Stimulated activated CD8-positive, alpha-beta memory T cell treated with anti-CD3 and anti-CD28 coated beads, Interleukin-12 subunit alpha, Interleukin-12 subunit beta, amount 100 ng/mL, for 4 hours (primary cell): ENCODE measurements around the gene ZNRF1.
"Not testable (repeated sequence)": the region's sequence is repeated elsewhere in the genome, so short reads cannot be mapped to it uniquely, and the experiment has no call there.

Experiments
- DNase-seq: peaks from one replicate; pipeline ENCODE4 v3.0.0-alpha.2; 2020; ENCODE audit warnings: low read depth

Gene ZNRF1

GRCh38 chr16:75002474-75002873 lies 3.6 kb downstream of the ZNRF1 start:
- DNase-seq = no peak

GRCh38 chr16:75003931-75004330 lies 5.1 kb downstream of the ZNRF1 start:
- no peak for DNase-seq

DNA sequence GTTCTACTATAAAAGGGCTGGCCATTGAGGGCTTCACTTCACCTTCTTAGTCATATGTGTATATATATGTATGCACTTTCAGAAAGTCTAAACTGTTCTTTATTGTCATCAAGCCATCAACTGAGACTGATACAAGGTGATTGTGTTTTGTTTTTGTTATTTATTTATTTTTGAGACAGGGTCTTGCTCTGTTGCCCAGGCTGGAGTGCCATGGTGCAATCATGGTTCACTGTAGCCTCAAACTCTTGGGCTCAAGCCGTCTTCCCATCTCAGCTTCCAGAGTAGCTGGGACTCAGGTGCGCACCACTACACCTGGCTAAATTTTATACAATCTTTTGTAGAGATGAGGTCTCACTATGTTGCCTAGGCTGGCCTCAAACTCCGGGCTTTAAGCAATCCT lies 5.6 kb downstream of the ZNRF1 start:
- DNase-seq = no peak

- no peak for DNase-seq
These were observed 6.9 kb downstream of the ZNRF1 start for GRCh38 chr16:75005697-75006096.

GRCh38 chr16:75007443-75007842 lies 8.6 kb downstream of the ZNRF1 start:
- no peak for DNase-seq

- DNase-seq = no peak
These were observed 11.6 kb downstream of the ZNRF1 start for GRCh38 chr16:75010427-75010826.

GRCh38 chr16:75011634-75012307 lies 12.9 kb downstream of the ZNRF1 start:
- DNase-seq = no peak

DNA sequence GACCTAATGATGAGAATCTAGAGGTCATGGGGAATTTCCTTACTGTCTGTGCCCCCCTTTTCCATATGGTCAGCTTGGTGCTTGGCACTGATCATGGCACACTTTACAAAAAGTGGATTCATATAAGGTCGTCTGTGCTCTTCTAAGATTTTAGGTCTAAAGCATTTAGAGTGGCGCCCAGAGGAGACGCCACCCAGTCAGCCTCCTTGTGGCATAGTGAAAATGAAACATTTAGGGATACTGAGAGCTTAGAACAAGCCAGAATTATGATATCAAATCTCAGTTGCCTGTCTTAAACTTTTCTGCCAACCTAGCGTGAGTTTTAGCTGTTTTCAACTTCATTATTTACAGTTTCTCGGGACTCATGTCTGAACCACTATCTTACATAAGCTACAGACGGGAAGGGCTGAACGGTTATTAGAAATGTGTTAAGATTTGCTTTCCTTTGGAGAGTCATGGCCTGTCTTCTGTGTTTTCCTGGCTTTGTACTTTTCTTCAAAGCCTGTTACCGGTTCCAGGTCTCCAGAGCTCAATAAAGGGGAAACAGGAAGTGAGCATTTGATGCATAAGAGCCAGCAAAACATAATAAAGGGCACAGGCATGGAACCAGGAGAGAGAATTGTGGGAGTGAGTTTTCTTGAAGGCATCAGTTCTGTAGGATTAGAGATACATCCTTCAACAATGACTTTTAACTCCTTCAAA lies 13.7 kb downstream of the ZNRF1 start:
- no peak for DNase-seq

DNA sequence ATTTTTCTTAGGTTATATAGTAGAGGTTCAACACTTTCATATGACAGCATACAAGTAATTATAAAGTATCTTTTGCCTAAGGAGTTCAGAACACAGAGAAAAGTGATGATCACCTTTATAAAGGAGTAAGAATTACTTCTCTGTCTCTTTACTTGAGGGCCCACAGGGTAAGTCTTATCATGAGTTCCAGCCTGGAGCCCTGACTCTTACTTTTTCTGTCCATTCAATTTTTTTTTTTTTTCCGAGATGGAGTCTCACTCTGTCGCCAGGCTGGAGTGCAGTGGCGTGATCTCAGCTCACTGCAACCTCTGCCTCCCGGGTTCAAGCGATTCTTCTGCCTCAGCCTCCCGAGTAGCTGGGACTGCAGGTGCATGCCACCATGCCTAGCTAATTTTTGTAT lies 14.3 kb downstream of the ZNRF1 start:
- not testable (repeated sequence) for DNase-seq

- DNase-seq = no peak
These were observed 15.5 kb downstream of the ZNRF1 start for GRCh38 chr16:75014318-75014717.

GRCh38 chr16:75016451-75017081 lies 17.7 kb downstream of the ZNRF1 start:
- DNase-seq = not testable (repeated sequence)

DNA sequence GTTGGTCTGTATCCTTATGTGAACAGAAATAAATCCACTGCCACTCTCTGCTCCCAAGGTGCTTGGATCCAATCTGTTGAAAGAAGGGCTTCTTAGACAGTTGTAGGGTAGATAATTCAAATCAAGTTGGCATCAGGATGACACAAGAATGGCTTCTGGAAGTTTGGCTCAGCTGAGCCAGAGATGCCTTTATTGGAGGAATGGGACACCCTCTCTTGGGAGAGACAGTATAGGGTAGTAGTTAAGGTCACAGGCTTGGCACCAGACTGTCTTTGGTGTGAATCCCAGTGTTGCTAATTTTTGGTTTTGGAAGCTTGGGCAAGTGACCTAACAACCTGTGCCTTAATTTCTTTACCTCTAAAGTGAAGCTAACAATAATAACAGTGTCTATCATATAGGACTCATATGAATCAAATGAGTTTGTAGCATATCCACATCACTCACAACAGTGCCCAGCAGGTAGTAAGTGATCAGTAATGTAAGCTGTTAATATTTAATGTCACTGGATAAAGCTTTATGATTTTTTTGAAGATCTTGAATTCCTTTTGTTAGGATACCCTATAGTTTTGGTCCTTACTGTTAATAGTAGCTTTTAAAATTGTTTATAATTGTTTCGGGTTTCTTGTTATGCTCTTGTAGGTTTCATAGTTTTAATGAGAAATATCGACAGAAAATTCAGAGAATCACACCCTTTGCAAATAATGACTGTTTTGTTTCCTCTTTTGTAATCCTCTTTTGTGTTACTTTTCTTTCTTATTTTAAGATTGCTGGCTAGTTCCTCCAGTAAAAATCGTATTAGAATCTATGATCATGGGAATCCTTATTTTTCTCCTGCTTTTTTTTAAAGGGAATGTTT lies 19.1 kb downstream of the ZNRF1 start:
- DNase-seq = no peak

DNA sequence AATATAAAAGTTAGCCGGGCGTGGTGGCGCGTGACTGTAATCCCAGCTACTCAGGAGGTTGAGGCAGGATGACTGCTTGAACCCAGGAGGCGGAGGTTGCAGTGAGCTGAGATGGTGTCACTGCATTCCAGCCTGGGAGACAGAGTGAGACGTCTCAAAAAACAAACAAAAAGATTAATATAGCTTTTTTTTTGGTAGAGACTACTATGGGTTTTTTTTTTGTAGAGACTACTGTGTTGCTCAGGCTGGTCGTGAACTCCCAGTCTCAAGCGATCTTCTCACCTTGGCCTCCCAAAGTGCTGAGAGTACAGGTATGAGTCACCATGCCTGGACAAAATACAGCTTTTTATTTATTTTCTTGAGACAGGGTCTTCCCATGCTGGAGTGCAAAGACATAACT lies 20.2 kb downstream of the ZNRF1 start:
- no peak for DNase-seq

DNA sequence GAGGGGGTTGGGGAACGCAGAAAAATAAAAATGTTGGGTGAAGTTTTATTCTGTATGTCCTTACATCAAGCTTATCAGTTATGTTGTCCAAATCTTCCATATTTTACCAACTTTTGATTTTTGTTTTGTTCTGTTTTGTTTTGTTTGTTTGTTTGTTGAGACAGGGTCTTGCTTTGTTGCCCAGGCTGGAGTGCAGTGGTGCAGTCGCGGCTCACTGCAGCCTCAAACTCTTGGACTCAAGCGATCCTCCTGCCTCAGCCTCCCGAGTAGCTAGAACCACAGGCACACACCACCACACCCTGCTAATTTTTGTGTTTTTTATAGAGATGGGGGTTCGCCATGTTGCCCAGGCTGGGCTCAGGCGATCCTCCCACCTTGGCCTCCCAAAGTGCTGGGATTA lies 20.8 kb downstream of the ZNRF1 start:
- no peak for DNase-seq

GRCh38 chr16:75021410-75021809 lies 22.6 kb downstream of the ZNRF1 start:
- no peak for DNase-seq

GRCh38 chr16:75022567-75022966 lies 23.7 kb downstream of the ZNRF1 start:
- DNase-seq = no peak

DNA sequence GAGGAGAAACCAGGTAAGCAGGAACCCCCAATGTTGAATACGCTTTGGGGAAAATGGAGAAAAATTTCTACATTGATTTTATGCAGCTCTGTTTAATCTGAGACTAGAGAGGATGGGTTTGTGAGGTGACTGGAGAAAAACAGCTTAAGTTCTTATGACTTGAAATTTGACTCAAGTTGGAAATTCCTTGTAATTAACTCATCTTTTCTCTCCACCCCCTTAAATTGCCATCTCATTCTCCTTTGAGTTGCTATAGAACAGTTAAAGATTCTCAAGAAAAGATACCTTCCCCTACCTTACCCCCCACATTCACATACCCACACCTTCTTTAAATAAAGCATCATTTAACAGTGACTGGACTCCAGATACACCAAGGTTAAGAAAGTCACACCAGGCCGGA lies 24.2 kb downstream of the ZNRF1 start:
- DNase-seq = no peak

DNA sequence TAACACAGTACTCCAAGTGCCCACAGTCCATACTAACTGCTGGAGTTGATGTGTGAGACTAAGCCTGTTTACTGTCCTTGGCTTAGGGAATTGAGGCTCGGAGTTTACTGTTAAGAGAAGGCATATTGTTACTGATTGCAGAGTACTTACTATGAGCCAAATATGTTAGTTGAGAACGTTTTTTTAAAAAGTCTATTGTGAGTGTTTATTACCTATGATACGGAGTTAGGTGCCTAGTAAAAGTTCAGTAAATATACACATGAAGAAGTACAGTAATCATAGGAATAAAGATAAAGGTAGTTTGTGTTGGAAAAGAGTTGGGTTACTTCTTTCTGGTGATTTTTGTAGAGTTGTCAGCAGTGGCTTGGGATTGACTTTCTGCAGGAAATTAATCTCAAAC lies 25.4 kb downstream of the ZNRF1 start:
- no peak for DNase-seq

DNA sequence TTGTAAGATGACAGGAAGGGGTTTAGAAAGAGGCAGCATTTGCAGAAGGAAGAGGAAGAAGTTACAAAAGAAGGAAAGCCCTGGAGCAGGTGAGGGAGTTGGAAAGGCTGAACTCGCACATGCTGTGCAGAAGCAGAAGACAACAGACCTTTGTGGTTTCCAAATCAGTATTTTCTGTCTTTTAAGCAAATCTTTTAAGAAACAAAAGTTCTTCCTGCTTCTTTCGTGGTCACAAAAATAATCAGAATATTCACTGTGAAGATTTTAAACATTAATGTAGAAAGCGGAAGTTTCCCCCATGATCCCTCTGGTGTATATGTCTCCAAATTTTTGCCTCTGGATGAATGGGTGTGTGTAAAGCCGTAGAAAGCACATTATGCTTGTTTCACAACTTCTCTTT lies 25.8 kb downstream of the ZNRF1 start:
- no peak for DNase-seq

- no peak for DNase-seq
These were observed 26.9 kb downstream of the ZNRF1 start for GRCh38 chr16:75025761-75026160.

GRCh38 chr16:75026239-75026891 lies 27.5 kb downstream of the ZNRF1 start:
- DNase-seq = not testable (repeated sequence)

- DNase-seq = no peak
These were observed 28.1 kb downstream of the ZNRF1 start for GRCh38 chr16:75026892-75027391.
